ENCODE results near the gene PNMA8B.
"Not testable (repeated sequence)": the region's sequence is repeated elsewhere in the genome, so short reads cannot be mapped to it uniquely, and the experiment has no call there.

Gene PNMA8B

GRCh38 chr19:46495786-46496099 is at the start of gene PNMA8B:
TSS of gene PNMA8B (minus strand) at chr19:46495867. CDS start at chr19:46495465, 402 bp downstream.
- DNase-seq (ENCODE audit: low read depth) = peak; percentile 22

GRCh38 chr19:46544651-46545050 is 49.0 kb upstream of the PNMA8B start:
- DNase-seq (ENCODE audit: low read depth) = no peak

- DNase-seq (ENCODE audit: low read depth) = peak; percentile 79
Measured at GRCh38 chr19:46542428-46543230, 47.0 kb upstream of the PNMA8B start.

GRCh38 chr19:46537136-46538097 is 41.8 kb upstream of the PNMA8B start:
- DNase-seq (ENCODE audit: low read depth) = peak; percentile 62

GRCh38 chr19:46536391-46536790 is 40.7 kb upstream of the PNMA8B start:
- no peak for DNase-seq (ENCODE audit: low read depth)

- DNase-seq (ENCODE audit: low read depth) = no peak
Measured at GRCh38 chr19:46533621-46534081, 38.0 kb upstream of the PNMA8B start.

- no peak for DNase-seq (ENCODE audit: low read depth)
Measured at GRCh38 chr19:46533078-46533620, 37.5 kb upstream of the PNMA8B start.

GRCh38 chr19:46530636-46531035 is 35.0 kb upstream of the PNMA8B start:
- no peak for DNase-seq (ENCODE audit: low read depth)

GRCh38 chr19:46529622-46530451 is 34.2 kb upstream of the PNMA8B start:
- peak; percentile 82 for DNase-seq (ENCODE audit: low read depth)

GRCh38 chr19:46528601-46529590 is 33.2 kb upstream of the PNMA8B start:
- no peak for DNase-seq (ENCODE audit: low read depth)

- DNase-seq (ENCODE audit: low read depth) = not testable (repeated sequence)
Measured at GRCh38 chr19:46526801-46527200, 31.1 kb upstream of the PNMA8B start.

GRCh38 chr19:46524308-46524707 is 28.6 kb upstream of the PNMA8B start:
- no peak for DNase-seq (ENCODE audit: low read depth)

GRCh38 chr19:46522988-46523387 is 27.3 kb upstream of the PNMA8B start:
- not testable (repeated sequence) for DNase-seq (ENCODE audit: low read depth)

GRCh38 chr19:46521241-46521868 is 25.7 kb upstream of the PNMA8B start:
- DNase-seq (ENCODE audit: low read depth) = no peak

GRCh38 chr19:46520616-46521015 is 24.9 kb upstream of the PNMA8B start:
- DNase-seq (ENCODE audit: low read depth) = no peak

- DNase-seq (ENCODE audit: low read depth) = no peak
Measured at GRCh38 chr19:46517471-46517870, 21.8 kb upstream of the PNMA8B start.

GRCh38 chr19:46515879-46516350 is 20.2 kb upstream of the PNMA8B start:
- peak; percentile 33 for DNase-seq (ENCODE audit: low read depth)

GRCh38 chr19:46515290-46515609 is 19.6 kb upstream of the PNMA8B start:
- no peak for DNase-seq (ENCODE audit: low read depth)

GRCh38 chr19:46514589-46515289 is 19.1 kb upstream of the PNMA8B start:
- DNase-seq (ENCODE audit: low read depth) = no peak
